ENCODE data around the gene TNNT1.

- TF ChIP-seq EZH2 (optimal IDR thresholded peaks at IDR 0.05; ENCODE audit: low read depth, low read length) (no peak), CTCF (IDR thresholded peaks at IDR 0.05; ENCODE audit: low read length) (no peak)
Observed at GRCh38 chr19:55101261-55101660, 47.7 kb downstream of the TNNT1 start.
